Brain microvascular endothelial cell (primary cell): Measurements from ENCODE around the gene OTUD5.

Experiments
- DNase-seq: peaks from one replicate; pipeline ENCODE4 v3.0.0-alpha.2; 2020
- H3K27ac ChIP-seq: fragments of 250-450 bp; sonication (Bioruptor Pico); 2 replicates; pipeline ENCODE4 v1.5.1; 2020; ENCODE audit warnings: mild to moderate bottlenecking, moderate library complexity
- H3K27me3 ChIP-seq: fragments of 250-450 bp; sonication (Bioruptor Pico); replicated peaks from 2 replicates; pipeline ENCODE4 v1.5.1; 2020; ENCODE audit warnings: mild to moderate bottlenecking
- H3K36me3 ChIP-seq: fragments of 250-450 bp; sonication (Bioruptor Pico); replicated peaks from 2 replicates; pipeline ENCODE4 v1.5.1; 2020; ENCODE audit warnings: mild to moderate bottlenecking
- H3K4me3 ChIP-seq: 2 replicates; pipeline ENCODE4 v1.5.1; 2011; ENCODE audit warnings: low read depth, mild to moderate bottlenecking, control low read depth, low read length, moderate library complexity
- in situ Hi-C: cut with HindIII; loops from 2 replicates; pipeline ENCODE4 v1.10.0; 2017; ENCODE audit warnings: low sequenced_read_pairs, low pct_ligation_motif_present
- TF ChIP-seq, protein P1 (sequence below): IDR thresholded peaks from 2 replicates; pipeline ENCODE4 v1.5.1; 2011; ENCODE audit warnings: low read depth, mild to moderate bottlenecking, moderate library complexity, low read length, control low read depth, inconsistent platforms; ENCODE audit errors: missing control alignments

The OTUD5 gene

GRCh38 chrX:48903290-48903689 is 54.1 kb downstream of the OTUD5 start:
- in situ Hi-C loops = no loop called here
- TF ChIP-seq, protein P1, sequence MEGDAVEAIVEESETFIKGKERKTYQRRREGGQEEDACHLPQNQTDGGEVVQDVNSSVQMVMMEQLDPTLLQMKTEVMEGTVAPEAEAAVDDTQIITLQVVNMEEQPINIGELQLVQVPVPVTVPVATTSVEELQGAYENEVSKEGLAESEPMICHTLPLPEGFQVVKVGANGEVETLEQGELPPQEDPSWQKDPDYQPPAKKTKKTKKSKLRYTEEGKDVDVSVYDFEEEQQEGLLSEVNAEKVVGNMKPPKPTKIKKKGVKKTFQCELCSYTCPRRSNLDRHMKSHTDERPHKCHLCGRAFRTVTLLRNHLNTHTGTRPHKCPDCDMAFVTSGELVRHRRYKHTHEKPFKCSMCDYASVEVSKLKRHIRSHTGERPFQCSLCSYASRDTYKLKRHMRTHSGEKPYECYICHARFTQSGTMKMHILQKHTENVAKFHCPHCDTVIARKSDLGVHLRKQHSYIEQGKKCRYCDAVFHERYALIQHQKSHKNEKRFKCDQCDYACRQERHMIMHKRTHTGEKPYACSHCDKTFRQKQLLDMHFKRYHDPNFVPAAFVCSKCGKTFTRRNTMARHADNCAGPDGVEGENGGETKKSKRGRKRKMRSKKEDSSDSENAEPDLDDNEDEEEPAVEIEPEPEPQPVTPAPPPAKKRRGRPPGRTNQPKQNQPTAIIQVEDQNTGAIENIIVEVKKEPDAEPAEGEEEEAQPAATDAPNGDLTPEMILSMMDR = no peak
- DNase-seq = no peak
- H3K27me3 ChIP-seq = no peaks in the 10 kb centered on the region
- no peak overlapping the region for H3K27ac ChIP-seq
- peaks cover 15% of the 10 kb centered on the region for H3K36me3 ChIP-seq
- no peak overlapping the region for H3K4me3 ChIP-seq

GRCh38 chrX:48902776-48903175 is 54.6 kb downstream of the OTUD5 start:
- H3K27me3 ChIP-seq = no peaks in the 10 kb centered on the region
- no peak overlapping the region for H3K27ac ChIP-seq
- no peak overlapping the region for H3K4me3 ChIP-seq
- no peak for DNase-seq
- in situ Hi-C loops = no loop called here
- H3K36me3 ChIP-seq = peaks cover 15% of the 10 kb centered on the region
- TF ChIP-seq, protein P1 = no peak

- no peak for DNase-seq
- no peak overlapping the region for H3K27ac ChIP-seq
- peaks cover 15% of the 10 kb centered on the region for H3K36me3 ChIP-seq
- TF ChIP-seq, protein P1 = no peak
- no peaks in the 10 kb centered on the region for H3K27me3 ChIP-seq
- no peak overlapping the region for H3K4me3 ChIP-seq
- in situ Hi-C loops = no loop called here
These were observed 55.3 kb downstream of the OTUD5 start for GRCh38 chrX:48902135-48902534.

GRCh38 chrX:48901069-48901468 is 56.3 kb downstream of the OTUD5 start:
- no peaks in the 10 kb centered on the region for H3K27me3 ChIP-seq
- H3K27ac ChIP-seq = no peak overlapping the region
- H3K4me3 ChIP-seq = no peak overlapping the region
- H3K36me3 ChIP-seq = peaks cover 12% of the 10 kb centered on the region
- TF ChIP-seq, protein P1 = no peak
- in situ Hi-C loops = no loop called here
- no peak for DNase-seq

DNA sequence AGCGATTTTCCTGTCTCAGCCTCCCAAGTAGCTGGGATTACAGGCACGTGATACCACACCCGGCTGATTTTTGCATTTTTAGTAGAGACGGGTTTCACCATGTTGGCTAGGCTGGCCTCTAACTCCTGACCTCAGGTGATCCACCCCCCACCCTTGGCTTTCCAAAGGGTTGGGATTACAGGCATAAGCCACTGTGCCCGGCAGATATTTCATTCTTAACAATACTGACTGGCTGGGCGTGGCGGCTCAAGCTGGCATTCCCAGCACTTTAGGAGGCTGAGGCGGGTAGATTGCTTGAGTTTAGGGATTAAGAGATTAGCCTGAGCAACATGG is 58.4 kb downstream of the OTUD5 start:
- Histone ChIP-seq H3K36me3 (peaks cover 12% of the 10 kb centered on the region), H3K27ac (no peak overlapping the region), H3K27me3 (no peaks in the 10 kb centered on the region), H3K4me3 (no peak overlapping the region)
- TF ChIP-seq, protein P1 = no peak
- in situ Hi-C loops = no loop called here
- no peak for DNase-seq

GRCh38 chrX:48897625-48898306 is 59.6 kb downstream of the OTUD5 start, which contains the start of the genes PQBP1 and TIMM17B:
Gene PQBP1, plus strand, starts transcription at chrX:48897930. Its CDS starts 580 bp downstream, at chrX:48898510.
Gene TIMM17B, minus strand, starts transcription at chrX:48897768. Its CDS starts 19 bp downstream, at chrX:48897749.
- H3K27ac ChIP-seq = peak within 1 kb of the TSS; percentile 87
- TF ChIP-seq, protein P1 = no peak
- H3K27me3 ChIP-seq = no peaks in the 10 kb centered on the region
- DNase-seq = peak; percentile 93
- in situ Hi-C loops = no loop called here
- peak within 1 kb of the TSS; percentile 77 for H3K4me3 ChIP-seq
- peaks cover 7% of the 10 kb centered on the region for H3K36me3 ChIP-seq
